GM23338 (cell line): ENCODE data around the gene MXRA8. TPM values are rescaled to one million over a fixed set of nuclear protein-coding genes. Genes with fewer than 3 reads are reported as not detected.

Source experiments
- CREB1 ChIP-seq: fragments of 250-450 bp; sonication (Bioruptor Pico); IDR thresholded peaks from 2 replicates; pipeline ENCODE4 v1.5.0; 2020; ENCODE audit warnings: low read depth, mild to moderate bottlenecking, moderate library complexity
- EZH2 ChIP-seq: fragments of 200-600 bp; sonication (generic); IDR thresholded peaks from one replicate; pipeline ENCODE4 v1.8.0; 2017; ENCODE audit warnings: antibody characterized with exemption, mild to moderate bottlenecking, low read depth; ENCODE audit not compliant: unreplicated experiment
- ZNF114 ChIP-seq: fragments of 250-450 bp; sonication (Bioruptor Pico); IDR thresholded peaks from 2 replicates; pipeline ENCODE4 v1.5.0; 2020; ENCODE audit warnings: mild to moderate bottlenecking, moderate library complexity
- ZNF331 ChIP-seq: fragments of 250-450 bp; sonication (Bioruptor Pico); IDR thresholded peaks from 2 replicates; pipeline ENCODE4 v1.5.0; 2020; ENCODE audit warnings: low read depth, mild to moderate bottlenecking, moderate library complexity
- polyA plus RNA-seq: library from polyadenylated mRNA; unstranded; fragments of >200 nt; fragmentation: Nextera tagmentation; extraction: Ambion mirVana; gene quantifications from 2 replicates; pipeline ENCODE4 v1.2.1, GENCODE V29; 2016
- total RNA-seq: library from RNA; depleted of rRNA; stranded (reverse); fragments of >200 nt; shearing (Covaris generic); gene quantifications from 2 replicates; pipeline ENCODE4 v1.2.3, GENCODE V29; 2014
- TF ChIP-seq, protein P1 (sequence below): fragments of 250-450 bp; sonication (Bioruptor Pico); IDR thresholded peaks from 2 replicates; pipeline ENCODE4 v1.5.0; 2020; ENCODE audit warnings: mild to moderate bottlenecking, moderate library complexity
- TF ChIP-seq, protein P2 (sequence below), 2 experiments: fragments of 200-600 bp in 1 of 2; sonication (generic) in 1 of 2; conservative IDR thresholded peaks; 2 replicates each; pipeline versions ENCODE4 v1.5.1 to v1.6.1; 2016 to 2017; ENCODE audit warnings: antibody characterized with exemption in 2 of 2, low read depth in 2 of 2, mild to moderate bottlenecking in 2 of 2, moderate library complexity in 1 of 2

Gene MXRA8
- total and polyA plus RNA-seq, 2 experiments from 2014 or later, result 9.1 to 17.2 TPM

DNA sequence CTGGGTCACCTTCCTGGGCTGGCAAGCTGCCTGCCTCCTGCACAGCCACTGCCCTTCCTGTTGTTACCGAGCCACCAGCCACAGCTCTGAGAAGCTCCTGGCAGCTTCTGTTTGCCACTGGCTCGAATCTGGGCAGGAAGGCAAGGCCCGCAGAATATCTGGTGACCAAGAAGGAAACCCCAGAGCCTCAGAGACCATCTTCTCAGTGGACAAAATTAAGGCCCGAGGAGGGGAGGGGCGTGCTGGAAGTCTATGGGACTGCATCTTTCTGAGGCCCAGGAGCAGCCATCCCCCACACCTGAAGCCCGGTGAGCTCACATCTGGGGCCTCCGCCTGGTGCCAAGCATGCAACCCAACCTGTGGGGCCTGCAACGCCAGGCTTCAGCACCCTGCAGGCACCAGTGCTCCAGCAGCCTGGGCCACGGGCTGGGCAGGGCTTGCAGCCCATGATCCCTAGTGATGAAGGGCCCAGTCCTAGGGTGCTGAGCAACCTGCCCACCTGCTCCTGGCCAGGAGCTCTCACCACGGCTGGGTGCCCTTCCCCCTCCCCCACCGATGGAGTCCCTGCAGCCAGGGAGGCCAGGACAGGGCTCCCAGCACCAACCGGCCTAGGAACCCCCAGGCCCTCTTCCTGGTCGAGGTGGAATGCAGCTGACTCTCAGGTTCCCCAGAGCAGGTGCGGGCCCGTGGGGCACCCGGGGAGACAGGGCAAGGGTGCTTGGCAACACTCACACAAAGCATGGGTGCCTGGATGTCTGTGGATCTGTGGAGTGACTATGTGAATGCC lies 32.9 kb downstream of the MXRA8 start (continued):
- TF ChIP-seq CREB1 (CRISPR knock-in tag) (no peak), ZNF114 (no peak), ZNF331 (CRISPR knock-in tag) (no peak), EZH2 (no peak)
- TF ChIP-seq, protein P1, sequence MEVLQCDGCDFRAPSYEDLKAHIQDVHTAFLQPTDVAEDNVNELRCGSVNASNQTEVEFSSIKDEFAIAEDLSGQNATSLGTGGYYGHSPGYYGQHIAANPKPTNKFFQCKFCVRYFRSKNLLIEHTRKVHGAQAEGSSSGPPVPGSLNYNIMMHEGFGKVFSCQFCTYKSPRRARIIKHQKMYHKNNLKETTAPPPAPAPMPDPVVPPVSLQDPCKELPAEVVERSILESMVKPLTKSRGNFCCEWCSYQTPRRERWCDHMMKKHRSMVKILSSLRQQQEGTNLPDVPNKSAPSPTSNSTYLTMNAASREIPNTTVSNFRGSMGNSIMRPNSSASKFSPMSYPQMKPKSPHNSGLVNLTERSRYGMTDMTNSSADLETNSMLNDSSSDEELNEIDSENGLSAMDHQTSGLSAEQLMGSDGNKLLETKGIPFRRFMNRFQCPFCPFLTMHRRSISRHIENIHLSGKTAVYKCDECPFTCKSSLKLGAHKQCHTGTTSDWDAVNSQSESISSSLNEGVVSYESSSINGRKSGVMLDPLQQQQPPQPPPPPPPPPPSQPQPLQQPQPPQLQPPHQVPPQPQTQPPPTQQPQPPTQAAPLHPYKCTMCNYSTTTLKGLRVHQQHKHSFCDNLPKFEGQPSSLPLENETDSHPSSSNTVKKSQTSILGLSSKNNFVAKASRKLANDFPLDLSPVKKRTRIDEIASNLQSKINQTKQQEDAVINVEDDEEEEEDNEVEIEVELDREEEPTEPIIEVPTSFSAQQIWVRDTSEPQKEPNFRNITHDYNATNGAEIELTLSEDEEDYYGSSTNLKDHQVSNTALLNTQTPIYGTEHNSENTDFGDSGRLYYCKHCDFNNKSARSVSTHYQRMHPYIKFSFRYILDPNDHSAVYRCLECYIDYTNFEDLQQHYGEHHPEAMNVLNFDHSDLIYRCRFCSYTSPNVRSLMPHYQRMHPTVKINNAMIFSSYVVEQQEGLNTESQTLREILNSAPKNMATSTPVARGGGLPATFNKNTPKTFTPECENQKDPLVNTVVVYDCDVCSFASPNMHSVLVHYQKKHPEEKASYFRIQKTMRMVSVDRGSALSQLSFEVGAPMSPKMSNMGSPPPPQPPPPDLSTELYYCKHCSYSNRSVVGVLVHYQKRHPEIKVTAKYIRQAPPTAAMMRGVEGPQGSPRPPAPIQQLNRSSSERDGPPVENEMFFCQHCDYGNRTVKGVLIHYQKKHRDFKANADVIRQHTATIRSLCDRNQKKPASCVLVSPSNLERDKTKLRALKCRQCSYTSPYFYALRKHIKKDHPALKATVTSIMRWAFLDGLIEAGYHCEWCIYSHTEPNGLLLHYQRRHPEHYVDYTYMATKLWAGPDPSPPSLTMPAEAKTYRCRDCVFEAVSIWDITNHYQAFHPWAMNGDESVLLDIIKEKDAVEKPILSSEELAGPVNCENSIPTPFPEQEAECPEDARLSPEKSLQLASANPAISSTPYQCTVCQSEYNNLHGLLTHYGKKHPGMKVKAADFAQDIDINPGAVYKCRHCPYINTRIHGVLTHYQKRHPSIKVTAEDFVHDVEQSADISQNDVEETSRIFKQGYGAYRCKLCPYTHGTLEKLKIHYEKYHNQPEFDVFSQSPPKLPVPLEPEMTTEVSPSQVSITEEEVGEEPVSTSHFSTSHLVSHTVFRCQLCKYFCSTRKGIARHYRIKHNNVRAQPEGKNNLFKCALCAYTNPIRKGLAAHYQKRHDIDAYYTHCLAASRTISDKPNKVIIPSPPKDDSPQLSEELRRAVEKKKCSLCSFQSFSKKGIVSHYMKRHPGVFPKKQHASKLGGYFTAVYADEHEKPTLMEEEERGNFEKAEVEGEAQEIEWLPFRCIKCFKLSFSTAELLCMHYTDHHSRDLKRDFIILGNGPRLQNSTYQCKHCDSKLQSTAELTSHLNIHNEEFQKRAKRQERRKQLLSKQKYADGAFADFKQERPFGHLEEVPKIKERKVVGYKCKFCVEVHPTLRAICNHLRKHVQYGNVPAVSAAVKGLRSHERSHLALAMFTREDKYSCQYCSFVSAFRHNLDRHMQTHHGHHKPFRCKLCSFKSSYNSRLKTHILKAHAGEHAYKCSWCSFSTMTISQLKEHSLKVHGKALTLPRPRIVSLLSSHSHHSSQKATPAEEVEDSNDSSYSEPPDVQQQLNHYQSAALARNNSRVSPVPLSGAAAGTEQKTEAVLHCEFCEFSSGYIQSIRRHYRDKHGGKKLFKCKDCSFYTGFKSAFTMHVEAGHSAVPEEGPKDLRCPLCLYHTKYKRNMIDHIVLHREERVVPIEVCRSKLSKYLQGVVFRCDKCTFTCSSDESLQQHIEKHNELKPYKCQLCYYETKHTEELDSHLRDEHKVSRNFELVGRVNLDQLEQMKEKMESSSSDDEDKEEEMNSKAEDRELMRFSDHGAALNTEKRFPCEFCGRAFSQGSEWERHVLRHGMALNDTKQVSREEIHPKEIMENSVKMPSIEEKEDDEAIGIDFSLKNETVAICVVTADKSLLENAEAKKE (CRISPR knock-in tag), result no peak
- TF ChIP-seq, protein P2, sequence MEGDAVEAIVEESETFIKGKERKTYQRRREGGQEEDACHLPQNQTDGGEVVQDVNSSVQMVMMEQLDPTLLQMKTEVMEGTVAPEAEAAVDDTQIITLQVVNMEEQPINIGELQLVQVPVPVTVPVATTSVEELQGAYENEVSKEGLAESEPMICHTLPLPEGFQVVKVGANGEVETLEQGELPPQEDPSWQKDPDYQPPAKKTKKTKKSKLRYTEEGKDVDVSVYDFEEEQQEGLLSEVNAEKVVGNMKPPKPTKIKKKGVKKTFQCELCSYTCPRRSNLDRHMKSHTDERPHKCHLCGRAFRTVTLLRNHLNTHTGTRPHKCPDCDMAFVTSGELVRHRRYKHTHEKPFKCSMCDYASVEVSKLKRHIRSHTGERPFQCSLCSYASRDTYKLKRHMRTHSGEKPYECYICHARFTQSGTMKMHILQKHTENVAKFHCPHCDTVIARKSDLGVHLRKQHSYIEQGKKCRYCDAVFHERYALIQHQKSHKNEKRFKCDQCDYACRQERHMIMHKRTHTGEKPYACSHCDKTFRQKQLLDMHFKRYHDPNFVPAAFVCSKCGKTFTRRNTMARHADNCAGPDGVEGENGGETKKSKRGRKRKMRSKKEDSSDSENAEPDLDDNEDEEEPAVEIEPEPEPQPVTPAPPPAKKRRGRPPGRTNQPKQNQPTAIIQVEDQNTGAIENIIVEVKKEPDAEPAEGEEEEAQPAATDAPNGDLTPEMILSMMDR (conservative IDR thresholded peaks at IDR 0.05; ENCODE audit: low read depth in 2 of 2), result no peak
